Naive B cell (primary cell): ENCODE measurements around the gene NCS1. TPM values are rescaled to one million over a fixed set of nuclear protein-coding genes. Genes with fewer than 3 reads are reported as not detected.
"Not testable (repeated sequence)": the region's sequence is repeated elsewhere in the genome, so short reads cannot be mapped to it uniquely, and the experiment has no call there.

Experiments used
- ATAC-seq, 2 donors: fragments of 150-1000 bp; cut with Tn5 transposase; 2 replicates each; pipeline ENCODE4 v1.10.0; 2021; ENCODE audit warnings: low read depth in 2 of 2, mild to moderate bottlenecking in 2 of 2, moderate library complexity in 2 of 2
- DNase-seq: peaks from one replicate; pipeline ENCODE4 v3.0.0; 2022
- H3K27ac Mint-ChIP-seq, 6 donors: one replicate each; pipeline ENCODE4 v1.8.0; 2020 to 2022; ENCODE audit warnings: mild to moderate bottlenecking in 6 of 6, mixed read lengths in 6 of 6, moderate library complexity in 5 of 6, inconsistent platforms in 2 of 6
- H3K27me3 Mint-ChIP-seq, 3 donors: one replicate each; pipeline ENCODE4 v1.8.0; 2021 to 2022; ENCODE audit warnings: mixed read lengths in 3 of 3, mild to moderate bottlenecking in 1 of 3
- H3K36me3 Mint-ChIP-seq, 2 donors: one replicate each; pipeline ENCODE4 v1.8.0; 2020 to 2022; ENCODE audit warnings: mixed read lengths in 2 of 2, inconsistent platforms in 1 of 2, mild to moderate bottlenecking in 1 of 2
- H3K4me1 Mint-ChIP-seq, 3 donors: one replicate each; pipeline ENCODE4 v1.8.0; 2020 to 2022; ENCODE audit warnings: mixed read lengths in 3 of 3, inconsistent platforms in 1 of 3, mild to moderate bottlenecking in 1 of 3, moderate library complexity in 1 of 3
- H3K4me3 Mint-ChIP-seq, 8 donors: one replicate each; pipeline ENCODE4 v1.8.0; 2020 to 2022; ENCODE audit warnings: mild to moderate bottlenecking in 8 of 8, mixed read lengths in 8 of 8, moderate library complexity in 8 of 8, inconsistent platforms in 2 of 8
- H3K9me3 Mint-ChIP-seq, 7 donors: one replicate each; pipeline ENCODE4 v1.8.0; 2020 to 2022; ENCODE audit warnings: mixed read lengths in 7 of 7, mild to moderate bottlenecking in 5 of 7, inconsistent platforms in 2 of 7, moderate library complexity in 1 of 7
- polyA plus RNA-seq, 6 donors: library from polyadenylated mRNA; unstranded; fragments of 300-500 nt; fragmentation: Illumina TruSeq; gene quantifications; one replicate each; pipeline ENCODE4 v1.2.3, GENCODE V29; 2021; ENCODE audit warnings: low read depth in 6 of 6

Gene NCS1
- polyA plus RNA-seq, 6 donors from 2014 or later: 0.04 TPM; not detected in 5

GRCh38 chr9:130245474-130245873, 73.3 kb downstream of the NCS1 start:
- Mint-ChIP-seq H3K27ac (no peak overlapping the region), H3K27me3 (peaks cover 10 to 20% (median 16%) of the 10 kb centered on the region in 3 donors), H3K9me3 (peaks cover 0 to 2% (median 0%) of the 10 kb centered on the region in 7 donors), H3K4me1 (peaks cover 14 to 17% (median 15%) of the 10 kb centered on the region in 3 donors), H3K4me3 (no peak overlapping the region), H3K36me3 (no peaks in the 10 kb centered on the region)
- no peak for ATAC-seq
- no peak for DNase-seq

- H3K4me1 Mint-ChIP-seq: peaks cover 8 to 11% (median 9%) of the 10 kb centered on the region in 3 donors
- no peaks in the 10 kb centered on the region for H3K9me3 Mint-ChIP-seq
- DNase-seq: no peak
- H3K36me3 Mint-ChIP-seq: no peaks in the 10 kb centered on the region
- H3K4me3 Mint-ChIP-seq: no peak overlapping the region
- peaks cover 10 to 24% (median 16%) of the 10 kb centered on the region in 3 donors for H3K27me3 Mint-ChIP-seq
- no peak for ATAC-seq
- H3K27ac Mint-ChIP-seq: no peak overlapping the region
These were observed 73.9 kb downstream of the NCS1 start for GRCh38 chr9:130246126-130246525.

GRCh38 chr9:130254747-130255630, 82.8 kb downstream of the NCS1 start:
- peaks cover 19 to 43% (median 24%) of the 10 kb centered on the region in 3 donors for H3K27me3 Mint-ChIP-seq
- no peak for DNase-seq
- H3K4me3 Mint-ChIP-seq: peak overlapping the region in 1 of 8 donors; percentile 56
- no peaks in the 10 kb centered on the region for H3K9me3 Mint-ChIP-seq
- peaks cover 0 to 7% of the 10 kb centered on the region in 2 donors for H3K36me3 Mint-ChIP-seq
- no peak for ATAC-seq
- H3K4me1 Mint-ChIP-seq: no peaks in the 10 kb centered on the region
- no peak overlapping the region for H3K27ac Mint-ChIP-seq

GRCh38 chr9:130255631-130256134, 83.5 kb downstream of the NCS1 start:
- ATAC-seq: no peak
- peaks cover 0 to 7% of the 10 kb centered on the region in 2 donors for H3K36me3 Mint-ChIP-seq
- H3K9me3 Mint-ChIP-seq: peaks cover 0 to 2% (median 0%) of the 10 kb centered on the region in 7 donors
- H3K27me3 Mint-ChIP-seq: peaks cover 22 to 44% (median 31%) of the 10 kb centered on the region in 3 donors
- no peaks in the 10 kb centered on the region for H3K4me1 Mint-ChIP-seq
- H3K27ac Mint-ChIP-seq: no peak overlapping the region
- H3K4me3 Mint-ChIP-seq: peak overlapping the region in 1 of 8 donors; percentile 56
- DNase-seq: no peak

GRCh38 chr9:130256644-130257043, 84.4 kb downstream of the NCS1 start:
- Mint-ChIP-seq H3K4me3 (no peak overlapping the region), H3K27me3 (peaks cover 27 to 45% (median 41%) of the 10 kb centered on the region in 3 donors)
- ATAC-seq: no peak

GRCh38 chr9:130258137-130258536, 85.9 kb downstream of the NCS1 start:
- H3K4me3 Mint-ChIP-seq, H3K9me3 Mint-ChIP-seq, H3K27ac Mint-ChIP-seq, DNase-seq, ATAC-seq, H3K36me3 Mint-ChIP-seq, H3K4me1 Mint-ChIP-seq: not testable (repeated sequence)
- peaks cover 31 to 56% (median 52%) of the 10 kb centered on the region in 3 donors for H3K27me3 Mint-ChIP-seq

More at GRCh38 chr9:130256644-130257043, 84.4 kb downstream of the NCS1 start:
- DNase-seq: no peak
- Mint-ChIP-seq H3K36me3 (peaks cover 0 to 7% of the 10 kb centered on the region in 2 donors), H3K27ac (no peak overlapping the region), H3K9me3 (peaks cover 0 to 2% (median 0%) of the 10 kb centered on the region in 7 donors), H3K4me1 (no peaks in the 10 kb centered on the region)

- DNase-seq: no peak
- Mint-ChIP-seq H3K4me1 (no peaks in the 10 kb centered on the region), H3K27me3 (peaks cover 37 to 64% (median 61%) of the 10 kb centered on the region in 3 donors), H3K27ac (no peak overlapping the region), H3K9me3 (peaks cover 0 to 2% (median 0%) of the 10 kb centered on the region in 7 donors), H3K36me3 (peaks cover 0 to 6% of the 10 kb centered on the region in 2 donors), H3K4me3 (no peak overlapping the region)
- no peak for ATAC-seq
These were observed 86.8 kb downstream of the NCS1 start for GRCh38 chr9:130259044-130259443.

- no peak for ATAC-seq
- H3K27me3 Mint-ChIP-seq: peaks cover 44 to 74% (median 69%) of the 10 kb centered on the region in 3 donors
- no peaks in the 10 kb centered on the region for H3K36me3 Mint-ChIP-seq
These were observed 88.9 kb downstream of the NCS1 start for GRCh38 chr9:130260816-130261765.

GRCh38 chr9:130262061-130262745, 90.0 kb downstream of the NCS1 start:
- no peak for DNase-seq

More at GRCh38 chr9:130260816-130261765, 88.9 kb downstream of the NCS1 start:
- no peak overlapping the region for H3K4me3 Mint-ChIP-seq
- no peak for DNase-seq
- H3K9me3 Mint-ChIP-seq: peaks cover 0 to 2% (median 0%) of the 10 kb centered on the region in 7 donors
- H3K27ac Mint-ChIP-seq: peak overlapping the region in 1 of 6 donors; percentile 53
- peaks cover 0 to 4% (median 0%) of the 10 kb centered on the region in 3 donors for H3K4me1 Mint-ChIP-seq

GRCh38 chr9:130262771-130263170, 90.6 kb downstream of the NCS1 start:
- ATAC-seq (no peak), DNase-seq (no peak)
- Mint-ChIP-seq H3K4me1 (peaks cover 0 to 8% (median 7%) of the 10 kb centered on the region in 3 donors), H3K27me3 (peaks cover 54 to 86% (median 80%) of the 10 kb centered on the region in 3 donors), H3K36me3 (no peaks in the 10 kb centered on the region), H3K9me3 (peaks cover 0 to 2% (median 0%) of the 10 kb centered on the region in 7 donors), H3K27ac (no peak overlapping the region), H3K4me3 (peak overlapping the region in 1 of 8 donors; percentile 40)

More at GRCh38 chr9:130262061-130262745, 90.0 kb downstream of the NCS1 start:
- H3K27ac Mint-ChIP-seq: no peak overlapping the region
- ATAC-seq: no peak
- H3K27me3 Mint-ChIP-seq: peaks cover 49 to 80% (median 79%) of the 10 kb centered on the region in 3 donors
- H3K4me1 Mint-ChIP-seq: peaks cover 0 to 8% (median 7%) of the 10 kb centered on the region in 3 donors
- peaks cover 0 to 2% (median 0%) of the 10 kb centered on the region in 7 donors for H3K9me3 Mint-ChIP-seq
- no peaks in the 10 kb centered on the region for H3K36me3 Mint-ChIP-seq
- H3K4me3 Mint-ChIP-seq: peak overlapping the region in 1 of 8 donors; percentile 40

GRCh38 chr9:130263601-130264413, 91.6 kb downstream of the NCS1 start:
- H3K27ac Mint-ChIP-seq: no peak overlapping the region
- peaks cover 0 to 13% (median 8%) of the 10 kb centered on the region in 3 donors for H3K4me1 Mint-ChIP-seq
- ATAC-seq (no peak), DNase-seq (no peak)
- H3K36me3 Mint-ChIP-seq: no peaks in the 10 kb centered on the region
- H3K27me3 Mint-ChIP-seq: peaks cover 61 to 89% (median 85%) of the 10 kb centered on the region in 3 donors
- H3K4me3 Mint-ChIP-seq: peak overlapping the region in 1 of 8 donors; percentile 47
- peaks cover 0 to 2% (median 0%) of the 10 kb centered on the region in 7 donors for H3K9me3 Mint-ChIP-seq
